Gastrocnemius medialis (tissue), 4 donors: ENCODE results near the gene SEMA3D.

Source experiments
- POLR2A ChIP-seq, 2 donors: fragments of 450-650 bp; IDR thresholded peaks; one replicate each; pipeline ENCODE4 v1.6.1; 2017; ENCODE audit warnings: antibody characterized with exemption in 2 of 2, mild to moderate bottlenecking in 2 of 2, moderate library complexity in 2 of 2
- TF ChIP-seq, protein P1 (sequence below), 5 experiments: fragments of 450-650 bp in 3 of 5; fragments of 200-600 bp in 2 of 5; sonication (generic) in 2 of 5; IDR thresholded peaks in 4 of 5; conservative IDR thresholded peaks in 1 of 5; 1 replicate in 4 of 5; 2 replicates in 1 of 5; pipeline ENCODE4 v1.5.1; 2016 to 2019; ENCODE audit warnings: antibody characterized with exemption in 5 of 5, mild to moderate bottlenecking in 3 of 5, moderate library complexity in 3 of 5

DNA sequence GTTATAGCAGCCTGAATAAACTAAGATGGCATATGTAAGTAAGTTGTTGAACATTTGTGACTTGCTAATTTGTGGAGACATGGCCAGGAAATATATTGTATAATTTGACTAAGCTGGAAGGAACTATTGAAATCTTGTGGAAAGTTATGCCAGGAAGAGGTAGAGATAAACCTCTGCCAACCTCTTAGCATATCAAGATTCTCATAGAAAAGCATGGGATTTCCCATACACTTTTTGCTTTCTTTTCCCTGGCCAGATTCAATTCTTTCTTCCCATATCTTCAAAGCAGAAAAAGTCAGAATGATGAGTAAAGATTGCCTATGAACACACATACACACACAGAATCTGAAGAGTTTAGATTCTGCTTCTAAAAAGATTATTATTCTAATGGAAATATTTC lies 216.2 kb downstream of the SEMA3D start:
- TF ChIP-seq POLR2A (IDR thresholded peaks at IDR 0.05), result no peak
- TF ChIP-seq, protein P1, sequence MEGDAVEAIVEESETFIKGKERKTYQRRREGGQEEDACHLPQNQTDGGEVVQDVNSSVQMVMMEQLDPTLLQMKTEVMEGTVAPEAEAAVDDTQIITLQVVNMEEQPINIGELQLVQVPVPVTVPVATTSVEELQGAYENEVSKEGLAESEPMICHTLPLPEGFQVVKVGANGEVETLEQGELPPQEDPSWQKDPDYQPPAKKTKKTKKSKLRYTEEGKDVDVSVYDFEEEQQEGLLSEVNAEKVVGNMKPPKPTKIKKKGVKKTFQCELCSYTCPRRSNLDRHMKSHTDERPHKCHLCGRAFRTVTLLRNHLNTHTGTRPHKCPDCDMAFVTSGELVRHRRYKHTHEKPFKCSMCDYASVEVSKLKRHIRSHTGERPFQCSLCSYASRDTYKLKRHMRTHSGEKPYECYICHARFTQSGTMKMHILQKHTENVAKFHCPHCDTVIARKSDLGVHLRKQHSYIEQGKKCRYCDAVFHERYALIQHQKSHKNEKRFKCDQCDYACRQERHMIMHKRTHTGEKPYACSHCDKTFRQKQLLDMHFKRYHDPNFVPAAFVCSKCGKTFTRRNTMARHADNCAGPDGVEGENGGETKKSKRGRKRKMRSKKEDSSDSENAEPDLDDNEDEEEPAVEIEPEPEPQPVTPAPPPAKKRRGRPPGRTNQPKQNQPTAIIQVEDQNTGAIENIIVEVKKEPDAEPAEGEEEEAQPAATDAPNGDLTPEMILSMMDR (IDR thresholded peaks at IDR 0.05 in 4 of 5, conservative IDR thresholded peaks at IDR 0.05 in 1 of 5), result no peak
